Measurements from ENCODE around the gene MARF1.
A peak's percentile ranks its signal among the peaks of the same experiment; 100 is the strongest.
"Not testable (repeated sequence)": the region's sequence is repeated elsewhere in the genome, so short reads cannot be mapped to it uniquely, and the experiment has no call there.

The MARF1 gene

GRCh38 chr16:15643048-15643945, at the start of gene MARF1:
MARF1 (minus strand) TSS chr16:15643154; CDS start chr16:15639233, 3,921 bp downstream.
- DNase-seq (ENCODE audit: low read depth) = peak; percentile 94

- DNase-seq (ENCODE audit: low read depth) = not testable (repeated sequence)
Measured at GRCh38 chr16:15692508-15692907, 49.6 kb upstream of the MARF1 start.

- DNase-seq (ENCODE audit: low read depth) = no peak
Measured at GRCh38 chr16:15691046-15691445, 48.1 kb upstream of the MARF1 start.

- peak; percentile 88 for DNase-seq (ENCODE audit: low read depth)
Measured at GRCh38 chr16:15690296-15690695, 47.3 kb upstream of the MARF1 start.

- peak; percentile 55 for DNase-seq (ENCODE audit: low read depth)
Measured at GRCh38 chr16:15689290-15689689, 46.3 kb upstream of the MARF1 start.

- no peak for DNase-seq (ENCODE audit: low read depth)
Measured at GRCh38 chr16:15686287-15686686, 43.3 kb upstream of the MARF1 start.

GRCh38 chr16:15682105-15682570, 39.2 kb upstream of the MARF1 start:
- DNase-seq (ENCODE audit: low read depth) = peak; percentile 81

- DNase-seq (ENCODE audit: low read depth) = no peak
Measured at GRCh38 chr16:15677447-15677846, 34.5 kb upstream of the MARF1 start.

- no peak for DNase-seq (ENCODE audit: low read depth)
Measured at GRCh38 chr16:15676506-15676905, 33.6 kb upstream of the MARF1 start.

GRCh38 chr16:15674571-15674970, 31.6 kb upstream of the MARF1 start:
- DNase-seq (ENCODE audit: low read depth) = no peak

- peak; percentile 99 for DNase-seq (ENCODE audit: low read depth)
Measured at GRCh38 chr16:15672514-15673167, 29.7 kb upstream of the MARF1 start.

- DNase-seq (ENCODE audit: low read depth) = not testable (repeated sequence)
Measured at GRCh38 chr16:15672127-15672513, 29.2 kb upstream of the MARF1 start.

GRCh38 chr16:15671530-15672117, 28.7 kb upstream of the MARF1 start:
- no peak for DNase-seq (ENCODE audit: low read depth)

GRCh38 chr16:15667091-15667742, 24.3 kb upstream of the MARF1 start:
- DNase-seq (ENCODE audit: low read depth) = no peak

- DNase-seq (ENCODE audit: low read depth) = no peak
Measured at GRCh38 chr16:15665107-15665506, 22.2 kb upstream of the MARF1 start.

- DNase-seq (ENCODE audit: low read depth) = no peak
Measured at GRCh38 chr16:15660203-15660601, 17.2 kb upstream of the MARF1 start.

- no peak for DNase-seq (ENCODE audit: low read depth)
Measured at GRCh38 chr16:15658556-15658955, 15.6 kb upstream of the MARF1 start.

- DNase-seq (ENCODE audit: low read depth) = no peak
Measured at GRCh38 chr16:15658149-15658548, 15.2 kb upstream of the MARF1 start.

- not testable (repeated sequence) for DNase-seq (ENCODE audit: low read depth)
Measured at GRCh38 chr16:15655561-15655960, 12.6 kb upstream of the MARF1 start.

- DNase-seq (ENCODE audit: low read depth) = no peak
Measured at GRCh38 chr16:15654591-15654990, 11.6 kb upstream of the MARF1 start.

- DNase-seq (ENCODE audit: low read depth) = peak; percentile 95
Measured at GRCh38 chr16:15653227-15653626, 10.3 kb upstream of the MARF1 start.

GRCh38 chr16:15652293-15653001, 9.5 kb upstream of the MARF1 start:
- DNase-seq (ENCODE audit: low read depth) = no peak

All from EH (cell line).